ENCODE results near the gene OTULIN. TPM values are rescaled to one million over a fixed set of nuclear protein-coding genes. Genes with fewer than 3 reads are reported as not detected.

The OTULIN gene
- total and polyA plus RNA-seq, 2 of the 13 experiments (the other 11 are each of a cell fraction or from before 2014, with no cell fraction given): 7.0 to 34.8 TPM

GRCh38 chr5:14695152-14695551 lies 30.6 kb downstream of the OTULIN start:
- Histone ChIP-seq H3K36me3 (replicated peaks in 1 of 2; ENCODE audit: control insufficient read depth in 1 of 2, insufficient read depth in 2 of 2, low read length in 2 of 2) (peaks cover 11 to 91% of the 10 kb centered on the region in 2 experiments), H4K20me1 (ENCODE audit: insufficient read depth, low read length) (no peaks in the 10 kb centered on the region), H3K9me3 (ENCODE audit: low read length) (no peaks in the 10 kb centered on the region), H3K27ac (ENCODE audit: extremely low read length, insufficient read depth, low read length) (no peak overlapping the region), H2AFZ (ENCODE audit: low read length) (no peak overlapping the region), H3K4me2 (ENCODE audit: low read depth, low read length) (no peak overlapping the region), H3K27me3 (ENCODE audit: control insufficient read depth in 1 of 2, insufficient read depth in 2 of 2, low read length in 2 of 2) (no peaks in the 10 kb centered on the region), H3K4me1 (ENCODE audit: insufficient read depth, low read length) (no peaks in the 10 kb centered on the region), H3K4me3 (replicated peaks in 1 of 3; ENCODE audit: insufficient read depth in 1 of 3, low read depth in 2 of 3, low read length in 3 of 3) (no peak overlapping the region), H3K79me2 (ENCODE audit: insufficient read depth, low read length) (no peaks in the 10 kb centered on the region), H3K9ac (ENCODE audit: insufficient read depth, low read depth, low read length) (no peak overlapping the region)
- DNase-seq (ENCODE audit: low spot score) (no peak), ATAC-seq (no peak), FAIRE-seq (no peak)
- in situ Hi-C loops (cut with HindIII; ENCODE audit: extremely low pct_ligation_motif_present, low pct_unique_long_range_greater_than_20kb): no loop called here
- intact Hi-C loops (cut with micrococcal nuclease; ENCODE audit: unreplicated experiment): no loop called here
- WGBS (ENCODE audit: low lambda C conversion rate): 93% methylated on average over 2 of the region's 2 CpGs
- POLR2A ChIA-PET: no interaction called here
- no TSS peak for BruUV-seq (replicated peaks)
- CTCF ChIA-PET (ENCODE audit: low intra/inter-chr PET ratio, low total read pairs): no interaction called here
- no peak for TF ChIP-seq SKI (IDR thresholded peaks at IDR 0.05; ENCODE audit: partially characterized antibody)
- no peak for TF ChIP-seq ZFP62 (CRISPR knock-in tag; IDR thresholded peaks at IDR 0.05)
- TF ChIP-seq SNAPC4 (CRISPR knock-in tag; IDR thresholded peaks at IDR 0.05): no peak
- TF ChIP-seq ZNF776 (CRISPR knock-in tag; IDR thresholded peaks at IDR 0.05): no peak
- no peak for TF ChIP-seq HNF1A (IDR thresholded peaks at IDR 0.05; ENCODE audit: low read depth)
- no peak for TF ChIP-seq HNF1A (CRISPR knock-in tag; IDR thresholded peaks at IDR 0.05; ENCODE audit: borderline replicate concordance)
- TF ChIP-seq HIVEP1 (CRISPR knock-in tag; IDR thresholded peaks at IDR 0.05): no peak
- no peak for TF ChIP-seq ZNF770 (CRISPR knock-in tag; IDR thresholded peaks at IDR 0.05)
- TF ChIP-seq ISX (CRISPR knock-in tag; conservative IDR thresholded peaks at IDR 0.05): no peak
- TF ChIP-seq ZNF24 (IDR thresholded peaks at IDR 0.05): no peak
- TF ChIP-seq FUBP1 (CRISPR knock-in tag; IDR thresholded peaks at IDR 0.05; ENCODE audit: borderline replicate concordance): no peak

Data from HepG2 (cell line).